HepG2 (cell line): Measurements from ENCODE around the gene WDR82. TPM values are rescaled to one million over a fixed set of nuclear protein-coding genes. Genes with fewer than 3 reads are reported as not detected.

ENCODE experiments used
- ARID5B ChIP-seq: IDR thresholded peaks from 2 replicates; pipeline ENCODE4 v1.4.0; 2020; ENCODE audit warnings: mild to moderate bottlenecking, missing genetic modification reagents
- CBX1 ChIP-seq: IDR thresholded peaks from one replicate; pipeline ENCODE4 v1.6.1; 2016; ENCODE audit warnings: antibody characterized with exemption, low read depth
- DBP ChIP-seq: sonication (generic); formaldehyde crosslinking; IDR thresholded peaks from 2 replicates; pipeline ENCODE4 v1.4.0; 2020; ENCODE audit warnings: missing genetic modification reagents; ENCODE audit errors: not compliant biosample characterization
- ETV5 ChIP-seq: IDR thresholded peaks from 2 replicates; pipeline ENCODE4 v1.6.1; 2018; ENCODE audit warnings: missing biosample characterization, missing genetic modification reagents, inconsistent platforms, borderline replicate concordance
- HNF1A ChIP-seq, 2 experiments: sonication (generic) in 1 of 2; formaldehyde crosslinking in 1 of 2; IDR thresholded peaks; 2 replicates each; pipeline versions ENCODE4 v1.4.0 to v1.6.1; 2016 to 2020; ENCODE audit warnings: borderline replicate concordance in 1 of 2, low read depth in 1 of 2, mild to moderate bottlenecking in 1 of 2, missing genetic modification reagents in 1 of 2
- HOXA9 ChIP-seq: sonication (generic); formaldehyde crosslinking; IDR thresholded peaks from 2 replicates; pipeline ENCODE4 v1.8.1; 2022; ENCODE audit warnings: missing genetic modification reagents, mild to moderate bottlenecking, moderate library complexity, borderline replicate concordance
- KDM2A ChIP-seq: sonication (generic); formaldehyde crosslinking; IDR thresholded peaks from 2 replicates; pipeline ENCODE4 v1.4.0; 2020; ENCODE audit warnings: low read depth, missing genetic modification reagents, borderline replicate concordance
- MXD1 ChIP-seq: sonication (generic); formaldehyde crosslinking; IDR thresholded peaks from 2 replicates; pipeline ENCODE4 v1.4.0; 2020; ENCODE audit warnings: mild to moderate bottlenecking, missing genetic modification reagents
- MXD4 ChIP-seq: IDR thresholded peaks from 2 replicates; pipeline ENCODE4 v1.6.1; 2016; ENCODE audit warnings: mild to moderate bottlenecking, missing biosample characterization, missing genetic modification reagents
- MYC ChIP-seq: sonication (generic); formaldehyde crosslinking; IDR thresholded peaks from 2 replicates; pipeline ENCODE4 v1.9.0; 2021; ENCODE audit warnings: missing genetic modification reagents, borderline replicate concordance
- POLR2AphosphoS2 ChIP-seq: IDR thresholded peaks from 2 replicates; pipeline ENCODE4 v1.6.1; 2011; ENCODE audit warnings: low read depth, low read length, improper control_type of control experiment
- THAP9 ChIP-seq: sonication (generic); formaldehyde crosslinking; IDR thresholded peaks from 2 replicates; pipeline ENCODE4; 2020; ENCODE audit warnings: missing genetic modification reagents, mild to moderate bottlenecking, borderline replicate concordance
- ZKSCAN1 ChIP-seq: fragments of 150-350 bp; IDR thresholded peaks from 2 replicates; pipeline ENCODE4 v1.6.1; 2014; ENCODE audit warnings: low read length
- ZNF333 ChIP-seq: sonication (generic); formaldehyde crosslinking; IDR thresholded peaks from 2 replicates; pipeline ENCODE4 v1.4.0; 2020; ENCODE audit warnings: mild to moderate bottlenecking, missing genetic modification reagents, borderline replicate concordance
- polyA plus RNA-seq, 8 experiments: library from polyadenylated mRNA; depleted of rRNA in 3 of 8; stranded (reverse) in 7 of 8; unstranded in 1 of 8; fragments of >200 nt; fragmentation: Illumina TruSeq in 4 of 8; extraction: Trizol in 4 of 8; gene quantifications; 2 replicates each; pipeline versions ENCODE4 v1.2.1 to v1.2.3, GENCODE V29; 2011 to 2016; ENCODE audit warnings: low read depth in 4 of 8, missing spikeins in 1 of 8, mixed read lengths in 1 of 8; ENCODE audit not compliant: insufficient read depth in 1 of 8
- total RNA-seq, 5 experiments: library from RNA; depleted of rRNA; stranded (reverse); fragments of >200 nt; fragmentation: Illumina TruSeq; extraction: Trizol; gene quantifications; 2 replicates each; pipeline ENCODE4 v1.2.3, GENCODE V29; 2016; ENCODE audit warnings: low read depth in 1 of 5

The WDR82 gene
- total and polyA plus RNA-seq, 2 of the 13 experiments (the other 11 are each of a cell fraction or from before 2014, with no cell fraction given) = 39.1 to 59.5 TPM

GRCh38 chr3:52277071-52277964 lies 1.1 kb downstream of the WDR82 start (continued):
- no peak for TF ChIP-seq THAP9
- peak; percentile 54; the same call in 1 of the 2 replicates for TF ChIP-seq KDM2A
- TF ChIP-seq DBP (CRISPR knock-in tag) = no peak
- TF ChIP-seq ETV5 (CRISPR knock-in tag) = no peak
- no peak; the same call in 1 of the 2 replicates for TF ChIP-seq ARID5B (CRISPR knock-in tag)
- no peak; the same call in 1 of the 2 replicates for TF ChIP-seq MXD4 (CRISPR knock-in tag)
- TF ChIP-seq HNF1A (IDR thresholded peaks at IDR 0.05; ENCODE audit: low read depth) = no peak
- TF ChIP-seq HNF1A (CRISPR knock-in tag; IDR thresholded peaks at IDR 0.05; ENCODE audit: borderline replicate concordance) = no peak
- TF ChIP-seq POLR2AphosphoS2 = no peak
- TF ChIP-seq MXD1 (CRISPR knock-in tag) = peak; percentile 56; the same call in 1 of the 2 replicates
- TF ChIP-seq CBX1 = no peak
- TF ChIP-seq HOXA9 = no peak
- peak; percentile 14; the same call in 1 of the 2 replicates for TF ChIP-seq MYC
- TF ChIP-seq ZNF333 (CRISPR knock-in tag) = no peak
- no peak for TF ChIP-seq ZKSCAN1
